GM23248 (cell line): ENCODE data around the gene NLRC5.

Experiments used
- EZH2 ChIP-seq: fragments of 200-600 bp; sonication (generic); IDR thresholded peaks from 2 replicates; pipeline ENCODE4 v1.6.1; 2018; ENCODE audit warnings: antibody characterized with exemption, mild to moderate bottlenecking; ENCODE audit not compliant: insufficient read depth, poor library complexity, severe bottlenecking
- EZH2phosphoT487 ChIP-seq: fragments of 200-600 bp; sonication (generic); IDR thresholded peaks from 2 replicates; pipeline ENCODE4 v1.6.1; 2018; ENCODE audit warnings: antibody characterized with exemption, moderate library complexity, mild to moderate bottlenecking, low read depth; ENCODE audit not compliant: insufficient read depth

- no peak for TF ChIP-seq EZH2
- no peak for TF ChIP-seq EZH2phosphoT487
These were observed 9.5 kb downstream of the NLRC5 start for GRCh38 chr16:56998861-56999260.
